HG03196 (cell line): ENCODE results near the gene DNMT3A.
"Not testable (repeated sequence)": the region's sequence is repeated elsewhere in the genome, so short reads cannot be mapped to it uniquely, and the experiment has no call there.

ENCODE experiments used
- ATAC-seq: cut with Tn5 transposase; IDR thresholded peaks from one replicate; pipeline ENCODE4 v1.9.1; 2021; ENCODE audit not compliant: unreplicated experiment

The DNMT3A gene

DNA sequence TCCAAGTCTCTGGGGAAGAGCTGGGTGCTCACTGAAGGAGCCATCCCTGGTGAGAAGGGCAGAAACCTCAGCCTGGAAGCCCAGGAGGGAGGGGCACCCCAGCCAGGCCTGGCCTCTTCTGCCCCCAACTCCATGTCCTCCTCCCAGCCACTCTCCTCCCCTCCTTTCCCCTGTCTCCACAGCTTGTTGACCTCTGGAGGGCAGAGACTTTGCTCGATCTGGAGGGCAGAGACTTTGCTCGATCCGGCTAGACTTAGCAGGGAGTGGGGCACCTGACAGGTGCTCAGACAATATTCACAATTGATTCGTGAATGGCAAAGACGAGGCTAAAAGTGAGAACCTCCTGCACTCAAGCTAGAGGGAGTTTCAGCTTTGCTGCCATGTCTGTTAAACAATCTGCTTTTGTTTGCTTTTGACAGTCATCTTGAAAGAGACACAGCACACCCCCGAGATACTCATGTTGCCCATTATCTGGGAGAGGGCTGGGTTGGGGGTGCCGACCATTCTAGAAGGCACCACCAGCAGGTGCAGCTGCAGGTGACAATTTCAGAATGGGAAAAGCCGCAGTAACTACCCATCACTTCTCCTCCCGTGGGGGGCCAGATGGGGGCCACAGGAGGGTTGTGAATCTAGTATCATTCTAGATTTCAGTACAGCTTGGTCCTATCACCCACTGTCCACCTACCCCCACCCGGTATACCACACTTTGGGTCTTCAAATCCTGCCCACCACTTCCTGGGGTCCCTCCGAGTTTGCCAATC lies 54.8 kb downstream of the DNMT3A start:
- ATAC-seq, result no peak

DNA sequence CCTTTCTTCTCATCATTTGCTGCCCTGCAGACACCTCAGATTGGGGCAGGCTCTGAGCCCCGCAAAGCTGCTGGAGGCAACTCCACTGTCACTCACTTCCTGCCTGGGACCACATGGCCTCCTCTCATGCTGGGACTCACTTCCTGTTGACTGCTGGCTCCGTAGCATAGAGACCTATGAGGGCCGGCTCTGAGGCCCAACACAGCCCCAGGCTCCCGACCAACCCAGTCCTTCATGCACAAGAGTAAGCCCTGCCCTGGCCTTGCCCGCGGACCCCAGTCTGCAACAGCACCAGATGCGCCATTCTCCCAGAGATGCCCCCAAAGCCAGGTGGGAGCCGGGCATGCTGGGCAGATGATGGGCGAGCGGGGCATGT lies 55.7 kb downstream of the DNMT3A start:
- peak; percentile 42 for ATAC-seq

DNA sequence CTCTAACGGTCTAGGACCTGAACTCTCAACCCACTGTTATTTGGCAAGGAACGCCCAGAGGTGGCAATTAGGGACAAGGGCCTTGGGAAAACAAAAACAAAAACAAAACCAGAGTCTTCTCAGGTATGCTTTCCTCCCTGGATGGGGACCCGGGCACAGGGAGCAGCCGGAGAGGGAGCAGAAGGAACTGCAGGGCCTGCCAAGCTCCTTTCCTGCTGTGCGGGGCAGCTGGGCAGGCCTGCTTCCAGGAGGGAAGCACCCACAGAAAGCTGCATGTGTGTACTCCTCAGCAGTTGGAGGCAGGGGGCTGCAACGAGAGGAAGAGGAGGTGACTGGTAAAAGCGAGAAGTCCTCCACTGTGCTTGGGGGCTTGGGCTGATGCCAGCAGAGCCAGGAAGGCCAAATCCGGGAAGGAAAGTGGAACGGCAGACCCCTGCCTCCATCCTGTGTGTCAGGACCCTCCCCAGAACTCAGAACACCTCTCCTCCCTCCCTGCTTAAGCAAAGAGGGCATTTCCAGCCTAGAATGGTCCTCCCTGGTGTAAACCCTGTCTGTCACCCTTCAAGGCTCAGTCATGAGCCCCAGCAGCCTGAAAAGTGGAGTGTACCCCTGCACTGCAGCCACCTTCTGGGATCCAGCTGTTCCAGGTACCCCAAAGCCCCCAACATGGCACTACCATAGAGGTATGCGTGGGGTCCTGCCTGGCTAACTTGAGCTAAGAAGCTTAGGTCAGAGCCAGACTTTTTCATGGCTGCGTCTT lies 56.3 kb downstream of the DNMT3A start:
- ATAC-seq, result no peak

DNA sequence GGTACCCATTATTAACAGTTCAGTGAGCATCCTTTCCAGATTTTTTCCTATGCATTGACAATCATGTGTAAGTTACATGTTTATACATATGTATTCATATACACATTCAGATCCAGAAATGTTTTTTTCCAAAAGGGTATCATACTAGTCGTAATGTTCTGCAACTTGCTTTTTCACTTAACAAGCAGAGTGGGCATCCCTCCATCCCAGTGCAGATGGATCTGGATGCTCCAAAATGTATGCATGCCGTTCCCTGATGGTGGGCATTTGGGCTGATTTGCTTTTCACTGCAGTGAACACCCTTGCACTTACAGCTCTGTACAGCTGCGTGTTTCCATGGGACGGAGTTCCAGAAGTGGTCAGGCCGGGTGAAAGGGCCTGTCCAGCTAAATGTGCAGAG lies 57.0 kb downstream of the DNMT3A start:
- ATAC-seq, result no peak

DNA sequence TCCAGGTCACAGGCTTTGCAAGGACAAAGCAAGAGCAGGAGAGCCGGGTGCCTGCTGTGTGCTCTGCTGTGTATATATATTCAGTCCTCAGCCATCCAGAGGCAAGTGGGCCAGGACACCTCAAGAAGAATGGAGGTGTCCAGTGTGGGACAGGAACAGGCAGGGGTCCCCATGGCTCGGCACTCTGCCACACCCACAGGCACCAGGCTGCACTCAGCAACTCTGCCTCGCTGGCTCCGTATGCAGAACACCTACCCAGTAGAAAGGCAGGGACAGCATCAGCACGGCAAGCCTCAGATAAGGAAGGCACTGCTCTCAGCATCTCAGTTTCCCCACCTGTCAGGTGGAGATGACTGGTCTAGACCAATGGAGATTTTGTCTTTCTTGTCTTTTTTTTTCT lies 57.8 kb downstream of the DNMT3A start:
- no peak for ATAC-seq

DNA sequence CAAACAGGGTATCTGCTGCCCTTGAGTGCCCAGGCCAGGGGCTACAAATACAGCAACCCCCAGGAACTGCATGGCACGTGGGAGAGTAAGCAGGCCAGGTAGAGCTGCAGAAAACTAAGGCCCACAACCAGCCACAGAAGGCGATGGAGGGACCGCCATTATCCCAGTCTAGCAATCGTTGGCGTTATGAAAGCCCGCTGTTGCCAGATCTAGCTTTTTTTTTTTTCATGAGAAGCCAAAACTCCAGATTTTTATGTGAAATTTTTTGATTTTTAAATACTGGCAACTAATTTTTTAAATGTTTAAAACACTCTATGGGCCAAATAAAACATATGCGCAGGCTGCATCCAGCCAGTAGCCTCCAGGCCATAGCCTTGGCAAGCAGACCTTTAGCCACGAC lies 59.8 kb downstream of the DNMT3A start:
- no peak for ATAC-seq

DNA sequence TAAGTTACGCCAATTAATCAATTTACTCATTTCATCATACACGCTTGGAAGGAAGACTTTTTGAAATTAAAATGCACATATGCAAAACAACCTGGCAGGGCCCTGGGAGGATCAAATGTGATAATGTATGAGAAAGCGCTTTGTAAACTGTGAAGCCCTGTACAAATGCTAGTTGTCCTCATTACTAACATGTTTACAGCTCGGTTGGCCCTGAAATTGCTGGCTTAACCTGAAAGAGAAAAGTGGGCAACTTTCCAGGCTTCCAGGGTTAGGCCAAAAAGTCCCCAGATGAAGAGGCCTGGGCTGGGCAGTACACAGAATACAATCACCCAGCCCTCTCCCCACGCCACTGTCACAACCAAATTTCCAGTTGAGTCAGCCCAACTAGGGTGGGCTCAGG lies 60.2 kb downstream of the DNMT3A start:
- ATAC-seq, result no peak

DNA sequence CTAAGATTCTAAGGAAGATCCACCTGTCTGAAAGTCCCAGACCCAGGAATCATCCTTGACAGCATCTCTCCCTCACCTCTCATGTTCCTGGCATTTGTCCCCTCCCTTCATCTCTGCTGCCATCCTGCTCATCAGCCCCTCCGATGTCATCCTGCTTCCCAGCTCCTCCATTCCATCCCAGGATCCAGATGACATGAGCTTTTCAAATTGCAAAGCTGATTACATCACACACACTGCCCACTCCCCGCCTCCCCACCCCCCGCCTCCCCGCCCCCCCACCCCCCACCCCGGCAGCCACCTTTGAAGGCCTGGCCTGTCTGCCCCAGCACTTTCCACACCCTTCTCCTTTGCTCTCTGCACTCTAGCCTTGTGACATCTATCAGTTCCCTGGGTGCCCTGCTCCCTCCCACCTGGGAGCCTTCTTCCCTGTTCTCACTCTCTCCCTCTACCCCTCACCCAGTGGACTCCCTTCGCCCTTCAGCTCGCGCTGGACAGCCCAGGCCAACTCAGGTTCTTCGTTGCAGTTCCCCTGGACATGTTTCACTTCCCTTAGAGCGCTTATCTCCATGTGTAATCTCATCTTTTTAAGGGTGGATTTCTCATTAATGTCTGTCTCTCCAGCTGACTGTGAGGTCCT lies 61.6 kb downstream of the DNMT3A start:
- ATAC-seq, result no peak

DNA sequence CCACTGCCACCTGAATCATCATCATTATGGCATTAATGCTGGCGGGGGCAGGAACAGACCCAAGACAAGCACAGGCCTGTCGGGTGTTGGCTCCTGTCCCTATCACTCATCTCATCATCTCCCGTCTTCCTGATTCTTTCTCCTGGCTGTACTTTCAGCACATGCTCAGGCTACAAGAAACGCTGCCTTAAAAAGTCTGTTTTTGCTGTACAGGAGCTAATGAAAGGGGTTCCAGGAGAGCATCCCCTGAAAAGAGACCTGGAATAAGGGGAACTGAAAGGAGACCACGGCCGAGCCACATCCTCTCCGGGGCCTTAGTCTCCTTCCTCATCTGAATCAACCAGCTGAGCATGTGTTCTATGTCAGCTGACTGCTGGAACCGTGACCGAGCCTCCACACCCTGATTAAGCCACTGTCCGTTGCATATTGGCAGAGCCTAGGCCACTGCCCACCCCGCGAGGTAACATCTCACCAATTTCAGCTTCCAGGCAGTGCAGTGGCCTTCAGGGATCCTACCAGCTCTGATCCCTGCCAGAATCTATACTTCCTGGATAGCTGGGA lies 62.6 kb downstream of the DNMT3A start:
- ATAC-seq, result peak; percentile 63

DNA sequence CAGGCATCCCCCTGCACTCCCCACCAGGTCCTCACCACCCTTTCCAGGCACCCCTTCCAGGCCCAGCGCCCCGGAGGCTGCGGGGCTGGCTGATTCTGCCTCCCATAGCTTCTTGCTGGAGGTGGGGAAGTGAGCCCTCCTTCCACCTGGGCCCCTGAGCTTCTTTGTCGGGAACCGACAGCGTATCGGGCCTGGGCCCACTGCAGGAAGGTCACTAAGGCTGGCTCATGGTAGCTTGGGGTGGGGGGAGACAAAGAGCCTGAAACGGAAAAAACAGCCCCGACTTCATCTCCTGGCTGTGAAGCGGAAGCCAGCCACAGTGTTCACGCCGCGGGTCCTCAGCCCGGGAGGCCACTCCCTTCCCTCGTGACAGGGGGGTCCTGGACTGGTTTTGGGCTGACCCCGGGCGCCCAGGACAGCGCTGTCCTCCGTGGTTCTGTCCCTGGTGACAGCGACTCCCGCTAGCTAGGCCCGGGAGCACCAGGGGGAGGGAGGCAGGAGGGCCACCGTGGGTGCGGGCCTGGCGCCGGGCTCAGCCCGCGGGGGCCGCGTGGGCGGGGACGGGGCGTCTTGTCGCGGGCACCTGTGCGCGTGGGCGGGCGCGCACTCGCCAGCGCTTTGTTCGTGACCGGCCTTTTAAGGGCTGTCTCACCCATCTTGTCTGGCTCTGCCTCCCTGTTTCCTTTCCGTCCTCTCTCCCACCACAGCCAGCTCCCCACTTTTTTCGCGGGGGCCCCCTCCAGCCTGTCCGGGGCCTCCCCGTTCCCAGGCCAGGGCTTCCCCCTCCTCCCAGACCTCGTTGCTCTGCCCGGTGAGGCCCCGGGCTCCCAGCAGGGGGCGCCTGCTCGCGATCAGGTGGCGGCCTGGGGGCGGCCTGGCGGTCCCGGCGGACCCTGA lies 64.9 kb downstream of the DNMT3A start:
- no peak for ATAC-seq

DNA sequence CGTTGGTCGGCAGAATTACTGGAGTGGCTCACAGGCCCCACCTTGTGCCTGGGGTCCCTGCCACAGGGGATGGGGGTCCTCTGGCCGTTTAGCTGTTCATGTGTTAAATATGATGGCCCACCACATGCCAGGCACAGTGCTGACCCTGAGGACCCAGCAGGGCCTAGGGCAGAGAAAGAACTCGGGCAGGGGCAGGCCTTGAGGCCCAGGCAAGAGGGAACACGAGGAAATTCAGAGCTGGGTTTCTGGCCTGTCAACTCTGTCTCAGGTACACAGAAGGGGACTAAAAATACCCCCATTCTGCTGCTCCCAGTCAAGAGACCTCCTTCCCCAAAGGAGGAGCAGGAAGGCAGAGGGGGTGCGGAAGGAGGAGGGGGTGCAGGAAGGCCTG lies 66.2 kb downstream of the DNMT3A start:
- no peak for ATAC-seq

DNA sequence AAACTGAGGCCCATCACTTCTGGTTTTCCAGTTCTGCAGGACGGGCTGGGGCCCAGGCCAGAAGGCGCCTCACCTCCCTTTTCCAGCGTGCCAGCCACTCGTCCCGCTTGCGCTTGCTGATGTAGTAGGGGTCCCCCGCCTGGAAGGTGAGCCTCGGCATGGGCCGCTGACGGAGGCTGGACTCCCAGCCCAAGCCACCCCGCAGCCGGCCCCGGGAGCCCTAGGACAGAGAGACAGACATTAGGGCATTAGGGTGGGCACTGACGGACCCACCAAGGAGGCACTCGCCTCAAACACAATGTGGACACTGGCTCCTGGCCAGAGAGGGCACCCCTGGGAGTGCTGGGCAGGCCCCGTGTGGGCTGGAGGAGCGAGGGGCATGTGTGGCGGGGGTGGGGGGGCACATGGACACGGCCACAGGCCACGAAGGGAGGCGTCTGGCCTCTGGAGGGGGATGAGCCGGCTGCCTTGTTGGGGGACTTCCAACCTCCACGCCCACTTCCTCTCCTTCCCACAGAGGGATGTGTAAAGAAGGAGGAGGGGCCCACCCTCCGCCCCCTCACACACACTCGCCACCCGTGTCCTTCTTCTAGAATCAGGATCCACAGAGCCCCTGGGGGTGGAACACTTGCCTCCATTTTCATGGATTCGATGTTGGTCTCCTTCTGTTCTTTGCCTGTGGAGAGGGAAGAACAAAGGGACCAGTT lies 66.7 kb downstream of the DNMT3A start:
- ATAC-seq, result no peak

DNA sequence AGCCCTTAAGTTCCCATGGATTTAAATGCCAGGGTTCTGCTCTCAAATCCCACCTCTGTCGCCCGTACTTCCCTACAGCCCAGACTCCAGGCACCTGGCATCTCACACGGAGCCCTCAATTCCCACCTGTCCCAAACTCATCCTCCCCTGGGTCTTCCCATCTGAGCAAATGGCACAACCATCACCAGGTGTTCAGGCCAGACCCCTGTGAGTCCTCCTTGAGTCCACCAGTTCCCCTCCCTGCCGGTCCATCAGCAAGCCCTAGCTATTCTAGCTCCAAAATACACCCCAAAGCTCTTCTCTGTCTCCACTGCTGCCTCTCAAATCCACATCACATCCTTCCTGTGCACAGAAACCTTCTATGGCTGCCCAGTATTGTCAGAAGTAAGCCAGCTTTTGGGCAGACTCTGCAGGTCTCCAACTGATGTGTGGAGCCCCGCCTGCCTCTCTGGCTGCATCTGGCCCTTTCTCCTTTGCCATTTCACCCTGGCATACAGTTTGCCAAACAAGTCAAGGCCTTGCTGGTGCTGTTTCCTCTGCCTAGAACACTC lies 67.7 kb downstream of the DNMT3A start:
- no peak for ATAC-seq

DNA sequence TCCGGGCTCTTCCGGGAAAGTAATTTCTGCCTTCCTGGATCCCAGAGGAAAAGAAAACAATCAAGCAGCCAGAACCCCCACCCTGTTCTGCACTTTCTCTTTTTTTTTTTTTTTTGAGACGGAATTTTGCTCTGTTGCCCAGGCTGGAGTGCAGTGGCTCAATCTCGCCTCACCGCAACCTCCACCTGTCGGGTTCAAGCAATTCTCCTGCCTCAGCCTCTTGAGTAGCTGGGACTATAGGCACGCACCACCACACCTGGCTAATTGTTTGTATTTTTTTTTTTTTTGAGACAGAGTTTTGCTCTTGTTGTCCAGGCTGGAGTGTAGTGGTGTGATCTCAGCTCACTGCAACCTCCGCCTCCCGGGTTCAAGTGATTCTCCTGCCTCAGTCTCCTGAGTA lies 69.0 kb downstream of the DNMT3A start:
- ATAC-seq, result not testable (repeated sequence)

DNA sequence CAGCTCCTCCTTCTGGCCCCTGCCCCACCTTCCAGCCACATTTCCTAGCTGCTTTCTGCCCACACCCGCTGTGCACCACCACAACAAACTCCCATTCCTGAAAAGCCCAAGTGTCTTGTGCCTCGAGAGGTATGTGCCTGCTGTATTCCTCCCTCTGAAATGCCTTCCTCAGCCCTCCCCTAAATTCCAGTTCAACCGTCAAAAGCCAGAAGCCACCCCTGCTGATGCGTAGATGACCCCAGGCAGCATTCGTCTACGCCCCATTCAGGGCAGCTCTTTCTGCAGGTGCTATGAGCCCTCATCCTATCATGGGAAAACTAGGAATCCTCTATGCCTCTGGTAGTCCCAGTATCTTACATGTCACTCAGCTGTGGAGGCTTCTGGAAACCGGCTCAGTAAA lies 71.7 kb downstream of the DNMT3A start:
- no peak for ATAC-seq

DNA sequence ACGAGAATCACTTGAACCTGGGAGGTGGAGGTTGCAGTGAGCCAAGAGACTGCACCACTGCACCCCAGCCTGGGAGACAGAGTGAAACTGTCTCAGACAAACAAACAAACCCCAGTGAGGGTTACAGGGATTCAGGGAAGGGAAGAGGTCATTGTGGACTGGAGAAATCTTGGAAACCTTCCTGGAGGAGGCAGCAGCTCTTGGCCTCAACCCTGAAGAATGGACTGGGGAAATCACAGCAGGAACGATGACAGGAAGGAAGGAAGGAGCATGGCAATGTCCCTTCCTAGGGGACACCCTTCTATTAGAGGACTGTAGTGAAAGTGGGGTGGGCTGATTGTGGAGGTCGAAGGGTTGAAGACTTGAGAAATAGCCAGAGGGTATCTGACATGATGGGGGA lies 72.5 kb downstream of the DNMT3A start:
- no peak for ATAC-seq

DNA sequence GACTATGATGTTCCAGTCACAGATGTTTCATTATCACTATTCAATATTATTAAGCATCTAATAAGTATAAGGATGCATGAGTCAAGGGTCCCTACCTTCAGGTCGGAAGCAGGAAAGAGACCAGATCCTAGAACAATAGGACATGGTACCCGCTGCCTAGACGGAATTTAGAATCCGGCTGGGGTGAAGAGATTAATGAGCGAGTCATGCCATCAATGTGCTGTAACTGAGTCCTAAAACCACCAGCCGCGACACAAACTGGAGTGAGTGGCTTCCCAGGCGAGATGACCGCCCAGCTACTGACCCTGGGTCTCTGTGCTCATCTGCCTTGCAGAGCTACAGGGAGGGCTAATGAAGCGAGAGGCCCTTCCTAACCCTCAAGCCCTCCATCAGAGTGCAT lies 73.6 kb downstream of the DNMT3A start:
- ATAC-seq, result no peak

DNA sequence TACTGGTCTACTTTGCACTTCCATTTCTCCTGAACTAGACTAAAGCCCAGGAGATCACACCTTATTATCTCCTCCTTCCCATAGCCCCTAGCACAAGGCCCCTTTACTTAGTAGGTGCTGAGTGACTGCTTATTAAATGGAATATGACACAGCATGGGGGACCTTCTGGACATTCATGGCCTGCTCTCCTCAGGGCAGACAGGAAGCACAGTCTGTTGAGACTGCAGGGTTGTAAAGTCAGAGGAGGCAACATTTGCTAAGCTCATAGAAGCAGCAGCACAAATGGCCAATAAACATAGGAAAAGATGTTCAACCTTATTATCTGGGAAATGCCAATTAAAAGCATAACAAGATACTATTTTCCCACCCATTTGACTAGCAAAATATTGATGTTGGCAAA lies 75.3 kb downstream of the DNMT3A start:
- no peak for ATAC-seq

DNA sequence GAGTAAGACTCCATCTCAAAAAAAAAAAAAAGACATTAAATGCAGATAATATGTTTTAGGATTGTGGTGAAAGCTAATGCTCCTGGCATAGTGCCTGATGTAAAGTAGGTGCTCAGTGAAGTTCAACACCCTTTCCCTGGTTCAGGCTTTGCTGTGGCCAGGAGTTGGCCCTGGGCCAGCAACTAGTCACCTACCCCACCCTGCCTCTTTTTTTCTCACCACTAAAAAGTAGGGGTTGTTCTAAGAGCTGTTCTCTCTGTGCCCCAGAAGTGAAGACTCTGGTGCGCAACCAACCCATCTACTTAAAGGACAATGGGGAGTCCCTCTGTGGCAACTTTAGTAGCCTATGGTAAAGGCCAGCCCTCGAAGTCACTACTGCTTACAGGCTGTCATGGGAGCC lies 75.9 kb downstream of the DNMT3A start:
- no peak for ATAC-seq

DNA sequence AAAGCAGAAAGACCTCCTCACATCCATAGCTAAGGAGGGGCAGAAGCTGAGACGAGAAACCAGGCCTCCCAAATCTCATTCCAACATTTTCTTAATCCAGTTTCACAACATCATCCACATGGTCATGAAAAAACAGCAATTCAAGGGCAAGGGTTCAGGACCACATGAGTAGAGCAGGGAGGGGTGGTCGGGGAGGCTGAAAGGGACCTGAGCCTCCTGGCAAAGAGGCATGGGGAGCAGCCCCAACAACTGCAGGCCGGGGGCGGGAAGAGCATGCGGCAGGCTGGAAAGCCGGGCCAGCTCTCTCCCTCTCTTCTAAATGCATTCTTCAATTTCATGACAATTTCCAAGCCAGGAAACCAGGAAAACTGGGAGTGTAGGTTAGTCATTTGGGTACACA lies 76.7 kb downstream of the DNMT3A start:
- ATAC-seq, result no peak
